ENCODE data around the gene MAML3. TPM values are rescaled to one million over a fixed set of nuclear protein-coding genes. Genes with fewer than 3 reads are reported as not detected.

MAML3 gene
- total and polyA plus RNA-seq, 5 donors from 2014 or later = 0.11 to 1.1 (median 0.16) TPM; not detected in 1

Other genes with a start within 250 kb of the MAML3 start
- gene SCOC, start 219.5 kb upstream of the MAML3 start, total RNA-seq = 9.5 TPM
- gene SCOC, start 219.5 kb upstream of the MAML3 start, polyA plus RNA-seq = 10 to 100 TPM; 22.1 to 34.1 (median 29.4) TPM

Data from CD4-positive, CD25-positive, alpha-beta regulatory T cell (primary cell).